GM21423 (cell line): ENCODE results near the gene EXOC6.

Source experiments
- ATAC-seq: cut with Tn5 transposase; IDR thresholded peaks from one replicate; pipeline ENCODE4 v1.9.1; 2021; ENCODE audit warnings: mild to moderate bottlenecking, moderate library complexity; ENCODE audit not compliant: unreplicated experiment

Gene EXOC6

DNA sequence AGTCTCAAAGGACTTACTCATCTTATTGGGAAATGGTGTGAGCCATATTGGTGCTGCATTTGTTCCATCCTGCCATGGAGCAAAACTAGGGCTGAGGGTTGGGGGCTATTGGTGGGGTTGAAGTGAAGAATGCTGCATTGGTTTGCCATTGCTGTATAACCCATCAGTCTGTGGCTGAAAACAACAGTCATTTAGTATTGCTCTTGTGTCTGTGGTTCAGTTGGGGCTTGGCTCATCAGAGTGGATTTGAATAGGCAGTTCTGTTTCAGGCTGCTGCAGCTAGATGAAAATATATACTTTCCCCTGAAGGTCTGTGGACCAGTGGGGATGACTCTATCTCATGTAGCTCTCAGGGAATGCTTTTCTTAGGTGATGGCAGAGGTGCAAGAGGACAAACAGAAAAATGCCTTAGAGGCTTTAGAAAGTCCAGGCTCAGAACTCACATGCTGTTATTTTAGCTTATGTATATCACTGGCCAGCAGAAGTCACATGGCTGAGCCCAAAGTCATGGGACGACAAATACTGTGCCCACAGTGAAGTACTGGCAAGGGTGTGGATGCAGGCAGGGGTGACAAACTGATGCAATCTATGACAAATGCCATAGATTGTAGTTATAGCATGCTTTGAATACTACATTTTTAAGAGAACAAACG, 15.2 kb upstream of the EXOC6 start:
- no peak for ATAC-seq

GRCh38 chr10:92834331-92834730, 14.0 kb upstream of the EXOC6 start:
- no peak for ATAC-seq

GRCh38 chr10:92834986-92835385, 13.3 kb upstream of the EXOC6 start:
- no peak for ATAC-seq

DNA sequence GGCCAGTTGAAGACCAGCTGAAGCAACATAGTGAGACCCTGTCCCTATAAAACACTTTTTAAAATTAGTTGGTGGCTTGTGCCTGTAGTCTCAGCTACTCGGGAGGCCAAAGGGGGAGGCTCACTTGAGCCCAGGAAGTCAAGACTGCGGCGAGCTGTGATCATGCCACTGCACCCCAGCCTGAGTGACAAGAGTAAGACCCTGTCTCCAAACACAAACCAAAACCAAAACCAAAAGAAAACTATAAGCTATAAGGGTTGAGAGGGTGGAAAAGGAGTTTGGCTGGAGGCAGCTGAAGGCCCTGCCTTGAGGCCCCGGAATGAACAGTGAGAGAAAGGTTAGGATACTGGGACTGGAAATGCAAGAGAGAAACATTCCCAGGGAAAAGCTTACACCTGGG, 10.9 kb upstream of the EXOC6 start:
- ATAC-seq, result no peak

DNA sequence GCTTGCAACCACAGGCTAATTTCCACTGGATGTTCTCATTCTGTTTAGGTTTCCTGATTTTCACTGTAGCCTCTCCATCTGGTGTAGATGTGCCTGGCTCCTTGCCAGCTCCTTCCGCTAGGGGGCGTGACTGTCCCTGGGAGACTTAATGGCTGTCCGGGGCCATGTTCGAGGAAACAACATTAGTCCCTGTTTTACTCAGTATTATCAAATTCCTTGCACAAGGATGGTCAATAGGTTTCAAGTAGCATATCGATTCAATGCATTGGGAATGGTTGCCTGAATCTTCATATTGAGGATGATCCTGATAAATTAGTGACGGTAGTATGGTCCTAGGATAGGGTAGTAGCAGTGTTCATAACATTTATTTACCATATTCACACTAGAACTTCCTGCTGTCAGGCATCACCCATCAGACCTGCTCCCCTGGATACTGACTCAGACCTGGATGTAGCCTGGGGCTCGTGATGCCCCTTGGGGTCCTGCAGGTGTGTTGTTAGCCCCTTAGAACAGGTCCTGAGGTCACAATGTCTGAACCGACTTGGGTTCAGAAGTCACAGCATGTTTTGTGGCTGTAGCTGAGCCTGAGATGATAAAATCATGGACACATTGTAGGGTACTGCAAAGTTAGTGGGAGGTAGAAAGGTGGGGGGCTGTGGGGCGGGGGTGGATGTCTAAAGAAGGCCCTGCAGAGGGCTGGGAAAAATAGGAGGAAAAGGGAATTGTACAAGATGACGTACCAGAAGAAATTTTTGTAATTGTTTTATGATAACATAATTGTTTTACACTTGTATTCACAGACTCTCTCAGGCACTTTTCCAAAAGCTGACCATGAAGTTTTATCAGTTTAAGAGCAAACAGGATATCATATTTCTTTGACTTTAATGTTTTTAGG, 8.9 kb upstream of the EXOC6 start:
- no peak for ATAC-seq

GRCh38 chr10:92844746-92845145, 3.6 kb upstream of the EXOC6 start:
- no peak for ATAC-seq

- no peak for ATAC-seq
Observed at GRCh38 chr10:92845921-92846320, 2.4 kb upstream of the EXOC6 start.

GRCh38 chr10:92846344-92846743, 2.0 kb upstream of the EXOC6 start:
- ATAC-seq, result no peak

GRCh38 chr10:92846854-92847201, 1.5 kb upstream of the EXOC6 start:
- no peak for ATAC-seq

GRCh38 chr10:92847202-92847864, 987 bp upstream of the EXOC6 start:
- ATAC-seq, result no peak

GRCh38 chr10:92848037-92848440, 281 bp upstream of the EXOC6 start:
- no peak for ATAC-seq

- no peak for ATAC-seq
Observed at GRCh38 chr10:92849234-92849525, 860 bp downstream of the EXOC6 start.

GRCh38 chr10:92849576-92850090, 1.3 kb downstream of the EXOC6 start:
- ATAC-seq, result no peak

- ATAC-seq, result no peak
Observed at GRCh38 chr10:92850185-92850584, 1.9 kb downstream of the EXOC6 start.

DNA sequence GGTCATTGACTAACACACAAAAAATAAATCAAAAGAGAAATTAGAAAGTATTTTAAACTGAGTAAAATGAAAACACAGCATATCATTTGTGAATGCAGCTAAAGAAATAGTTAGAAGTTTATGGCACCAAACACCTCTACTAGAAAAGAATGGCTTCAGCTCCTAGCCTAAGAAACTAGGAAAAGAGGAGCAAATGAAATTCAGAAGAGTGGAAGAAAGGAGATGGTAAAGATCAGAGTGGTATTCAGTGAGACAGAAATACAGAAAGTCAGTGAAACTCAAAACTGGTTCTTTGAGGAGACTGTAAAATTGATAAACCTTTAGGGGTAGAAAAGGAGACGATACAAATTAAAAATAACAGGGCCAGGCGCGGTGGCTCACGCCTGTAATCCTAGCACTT, 2.7 kb downstream of the EXOC6 start:
- ATAC-seq, result no peak

DNA sequence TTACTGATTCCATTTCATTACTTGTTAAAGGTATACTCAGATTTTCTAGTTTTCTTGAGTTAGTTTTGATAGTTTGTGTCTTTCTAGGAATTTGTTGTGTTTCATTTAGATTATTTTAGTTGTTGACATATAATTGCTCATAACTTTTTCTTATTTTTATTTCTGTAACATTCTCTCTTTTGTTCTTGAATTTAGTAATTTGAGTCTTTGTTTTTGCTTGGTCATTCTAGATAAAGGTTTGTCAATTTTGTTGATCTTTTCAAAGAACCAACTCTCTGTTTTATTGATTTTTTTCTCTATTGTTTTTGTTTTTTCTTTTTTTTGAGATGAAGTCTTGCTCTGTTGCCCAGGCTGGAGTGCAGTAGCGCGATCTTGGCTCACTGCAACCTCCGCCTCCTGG, 7.2 kb downstream of the EXOC6 start:
- ATAC-seq, result no peak

DNA sequence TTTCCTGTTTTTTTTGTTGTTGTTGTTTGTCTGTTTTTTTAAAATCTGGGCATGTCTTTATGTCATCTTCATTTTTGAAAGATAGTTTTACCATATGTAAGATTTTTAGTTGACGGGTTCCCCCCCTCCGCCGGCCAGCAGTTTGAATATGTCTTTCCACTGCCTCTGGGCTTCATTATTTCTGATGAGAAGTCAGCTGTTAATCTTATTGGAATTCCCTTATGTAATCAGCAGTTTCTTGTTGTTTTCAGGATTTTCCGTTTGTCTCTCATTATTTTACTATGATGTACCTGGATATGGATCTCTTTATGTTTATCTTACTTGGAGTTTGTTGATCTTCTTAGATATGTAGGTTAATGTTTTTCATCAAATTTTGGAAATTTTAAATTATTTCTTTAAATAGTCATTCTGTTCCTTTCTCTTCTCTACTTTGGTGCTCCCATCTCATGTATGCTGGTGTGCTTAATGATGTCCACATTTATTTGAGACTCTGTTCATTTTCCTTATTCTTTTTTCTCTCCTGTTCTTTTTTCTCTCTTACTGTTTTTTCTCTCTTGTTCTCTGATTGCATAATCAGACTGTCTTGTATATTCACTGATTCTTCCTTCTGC, 9.7 kb downstream of the EXOC6 start:
- ATAC-seq, result no peak

GRCh38 chr10:92867235-92867634, 18.9 kb downstream of the EXOC6 start:
- no peak for ATAC-seq

DNA sequence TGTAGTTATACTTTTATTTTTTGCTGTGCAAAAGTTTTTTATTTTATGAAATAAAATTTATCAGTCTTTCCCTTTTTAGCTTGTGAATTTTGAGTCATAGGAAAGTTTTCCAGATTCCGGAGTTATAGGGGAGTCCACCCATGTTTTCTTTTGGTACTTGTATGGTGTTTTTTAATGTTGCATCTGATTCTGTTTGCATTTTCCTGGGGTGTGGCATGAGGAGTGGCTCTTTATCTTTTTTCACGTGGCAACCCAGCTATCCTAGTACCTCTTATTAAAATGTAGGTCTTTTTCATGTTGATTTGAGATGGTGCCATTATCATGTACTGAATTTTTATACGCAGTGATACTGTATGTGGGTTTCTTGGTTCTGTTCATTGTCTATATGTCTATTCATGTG, 19.7 kb downstream of the EXOC6 start:
- ATAC-seq, result no peak

GRCh38 chr10:92868557-92868956, 20.2 kb downstream of the EXOC6 start:
- no peak for ATAC-seq

DNA sequence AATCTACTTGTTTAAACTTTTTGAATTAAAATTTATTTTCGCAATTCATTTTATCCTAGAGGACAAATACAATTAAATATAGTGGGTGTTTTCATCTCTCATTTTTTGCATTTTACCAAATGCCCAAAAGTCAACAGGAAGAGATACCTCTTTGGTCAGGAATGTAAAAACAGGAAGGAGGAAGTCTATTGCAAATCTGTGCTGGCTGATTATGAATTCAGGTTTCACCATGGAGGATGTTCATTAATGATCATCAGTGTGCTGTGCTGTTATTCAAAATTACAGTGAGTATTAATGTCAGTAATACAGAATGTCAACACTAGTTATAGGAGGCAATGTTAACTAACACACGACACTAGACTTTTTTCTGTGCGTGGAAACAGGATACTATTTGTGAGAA, 24.7 kb downstream of the EXOC6 start:
- ATAC-seq, result no peak
